Trophoblast cell (in vitro differentiated cells and primary cell): ENCODE results near the gene ATF7.

Experiments
- DNase-seq, 2 donors: peaks; one replicate each; pipeline ENCODE4 v3.0.0-alpha.2; 2016
- H2AFZ ChIP-seq: 2 replicates; pipeline ENCODE4 v1.6.1; 2013; ENCODE audit warnings: low read length, moderate library complexity, mild to moderate bottlenecking; ENCODE audit not compliant: insufficient read depth, poor library complexity
- H2AK5ac ChIP-seq: 2 replicates; pipeline ENCODE4 v1.6.1; 2013; ENCODE audit warnings: mild to moderate bottlenecking, low read length
- H2BK120ac ChIP-seq: 2 replicates; pipeline ENCODE4 v1.6.1; 2013; ENCODE audit warnings: low read length, mild to moderate bottlenecking, moderate library complexity; ENCODE audit not compliant: insufficient read depth, poor library complexity
- H2BK12ac ChIP-seq: 2 replicates; pipeline ENCODE4 v1.6.1; 2013; ENCODE audit warnings: mild to moderate bottlenecking, low read length, moderate library complexity
- H2BK5ac ChIP-seq: 2 replicates; pipeline ENCODE4 v1.6.1; 2013; ENCODE audit warnings: low read length, low read depth, moderate library complexity, mild to moderate bottlenecking; ENCODE audit not compliant: poor library complexity
- H3K14ac ChIP-seq: 2 replicates; pipeline ENCODE4 v1.6.1; 2013; ENCODE audit warnings: mild to moderate bottlenecking, low read length
- H3K18ac ChIP-seq: 2 replicates; pipeline ENCODE4 v1.6.1; 2013; ENCODE audit warnings: mild to moderate bottlenecking, low read length
- H3K23ac ChIP-seq: 2 replicates; pipeline ENCODE4 v1.6.1; 2013; ENCODE audit warnings: low read length
- H3K27ac ChIP-seq: 2 replicates; pipeline ENCODE4 v1.5.1; 2013; ENCODE audit warnings: low read depth, mild to moderate bottlenecking, inconsistent platforms, low read length, moderate library complexity
- H3K27me3 ChIP-seq: 2 replicates; pipeline ENCODE4 v1.6.1; 2013; ENCODE audit warnings: inconsistent platforms, mild to moderate bottlenecking, low read length, moderate library complexity; ENCODE audit not compliant: insufficient read depth
- H3K36me3 ChIP-seq, 2 experiments: 1 replicate in 1 of 2; 2 replicates in 1 of 2; pipeline ENCODE4 v1.6.1; 2013; ENCODE audit warnings: low read length in 2 of 2, mild to moderate bottlenecking in 2 of 2, moderate library complexity in 1 of 2; ENCODE audit not compliant: insufficient read depth in 2 of 2, control insufficient read depth in 1 of 2
- H3K4ac ChIP-seq: 2 replicates; pipeline ENCODE4 v1.6.1; 2013; ENCODE audit warnings: low read depth, mild to moderate bottlenecking, low read length, moderate library complexity
- H3K4me1 ChIP-seq, 2 experiments: 1 replicate in 1 of 2; 2 replicates in 1 of 2; pipeline ENCODE4 v1.6.1; 2013; ENCODE audit warnings: low read length in 2 of 2, mild to moderate bottlenecking in 2 of 2, moderate library complexity in 1 of 2; ENCODE audit not compliant: insufficient read depth in 2 of 2, control insufficient read depth in 1 of 2
- H3K4me2 ChIP-seq: 2 replicates; pipeline ENCODE4 v1.6.1; 2013; ENCODE audit warnings: inconsistent platforms, mild to moderate bottlenecking, low read length, moderate library complexity
- H3K4me3 ChIP-seq: 2 replicates; pipeline ENCODE4 v1.5.1; 2013; ENCODE audit warnings: mild to moderate bottlenecking, low read depth, low read length, inconsistent platforms
- H3K79me1 ChIP-seq: one replicate; pipeline ENCODE4 v1.6.1; 2013; ENCODE audit warnings: low read length
- H3K79me2 ChIP-seq: 2 replicates; pipeline ENCODE4 v1.6.1; 2013; ENCODE audit warnings: low read length, mild to moderate bottlenecking; ENCODE audit not compliant: control insufficient read depth, insufficient read depth, poor library complexity
- H3K9ac ChIP-seq: 2 replicates; pipeline ENCODE4 v1.6.1; 2013; ENCODE audit warnings: mild to moderate bottlenecking, low read length
- H3K9me3 ChIP-seq: 2 replicates; pipeline ENCODE4 v1.6.1; 2013; ENCODE audit warnings: low read depth, mild to moderate bottlenecking, control low read depth, inconsistent platforms, low read length; ENCODE audit not compliant: insufficient read depth
- H4K12ac ChIP-seq: 2 replicates; pipeline ENCODE4 v1.6.1; 2013; ENCODE audit warnings: low read depth, mild to moderate bottlenecking, low read length, moderate library complexity
- H4K8ac ChIP-seq: 2 replicates; pipeline ENCODE4 v1.6.1; 2013; ENCODE audit warnings: low read depth, mild to moderate bottlenecking, low read length, moderate library complexity
- H4K91ac ChIP-seq: one replicate; pipeline ENCODE4 v1.6.1; 2013; ENCODE audit warnings: low read depth, mild to moderate bottlenecking, low read length, moderate library complexity
- WGBS: extraction: QIAGEN DNeasy Blood & Tissue Kit; methylation state at CpG from one replicate; pipeline ENCODE4 v1.1.7; 2013; ENCODE audit warnings: missing lambda C conversion rate; ENCODE audit not compliant: insufficient read length, insufficient coverage; ENCODE audit errors: extremely low coverage; 5-methylcytosine and 5-hydroxymethylcytosine counted together

Gene ATF7

DNA sequence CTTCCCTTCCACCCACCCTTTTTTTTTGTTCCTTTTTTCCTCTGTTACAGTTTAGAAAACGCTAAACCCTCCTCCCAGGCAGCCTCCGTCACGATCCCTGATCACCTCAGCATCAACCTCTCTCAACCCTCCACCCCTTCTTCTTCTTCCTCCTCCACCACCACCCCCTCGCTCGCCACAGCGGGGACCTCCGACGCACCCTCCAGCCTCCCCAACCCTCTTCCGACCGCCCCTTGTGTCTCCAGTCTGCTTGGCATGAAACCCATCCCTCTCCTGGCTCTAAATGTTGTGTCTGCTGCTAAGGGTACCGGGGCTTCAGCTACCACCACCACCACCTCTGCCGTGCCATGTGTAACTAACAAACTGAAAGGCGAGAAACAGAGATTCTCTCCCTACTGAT lies 151.4 kb downstream of the ATF7 start:
- Histone ChIP-seq H3K27me3 (no peaks in the 10 kb centered on the region), H3K9me3 (no peaks in the 10 kb centered on the region), H4K91ac (no peak overlapping the region), H3K79me2 (no peaks in the 10 kb centered on the region), H3K23ac (no peak overlapping the region), H4K12ac (no peak overlapping the region), H2BK12ac (no peak overlapping the region), H3K14ac (no peak overlapping the region), H3K79me1 (no peaks in the 10 kb centered on the region), H3K27ac (no peak overlapping the region), H4K8ac (no peak overlapping the region), H3K4me3 (no peak overlapping the region), H2BK5ac (no peak overlapping the region), H3K36me3 (peaks cover 29 to 74% of the 10 kb centered on the region in 2 experiments), H3K18ac (no peak overlapping the region), H2AFZ (no peak overlapping the region), H3K9ac (no peak overlapping the region), H3K4me1 (no peaks in the 10 kb centered on the region), H2AK5ac (no peak overlapping the region), H3K4me2 (no peak overlapping the region), H2BK120ac (no peak overlapping the region), H3K4ac (no peak overlapping the region)
- 100% methylated on average over 2 of the region's 13 CpGs for WGBS
- DNase-seq, result no peak

GRCh38 chr12:53474077-53474476 lies 152.1 kb downstream of the ATF7 start:
- H3K23ac ChIP-seq, result no peak overlapping the region
- H3K79me2 ChIP-seq, result no peaks in the 10 kb centered on the region
- DNase-seq, result no peak
- no peak overlapping the region for H3K27ac ChIP-seq
- no peaks in the 10 kb centered on the region for H3K27me3 ChIP-seq
- H2AK5ac ChIP-seq, result no peak overlapping the region
- H3K18ac ChIP-seq, result no peak overlapping the region
- no peak overlapping the region for H3K4ac ChIP-seq
- no peak overlapping the region for H4K91ac ChIP-seq
- no peak overlapping the region for H3K14ac ChIP-seq
- no peak overlapping the region for H4K8ac ChIP-seq
- WGBS, result no CpG with 5 or more reads among the region's 2 CpGs
- no peak overlapping the region for H3K9ac ChIP-seq
- H2BK120ac ChIP-seq, result no peak overlapping the region
- H3K79me1 ChIP-seq, result no peaks in the 10 kb centered on the region
- H4K12ac ChIP-seq, result no peak overlapping the region
- H3K4me1 ChIP-seq, result no peaks in the 10 kb centered on the region
- H2AFZ ChIP-seq, result no peak overlapping the region
- H2BK12ac ChIP-seq, result no peak overlapping the region
- H3K9me3 ChIP-seq, result no peaks in the 10 kb centered on the region
- H3K4me3 ChIP-seq, result no peak overlapping the region
- peaks cover 36 to 77% of the 10 kb centered on the region in 2 experiments for H3K36me3 ChIP-seq
- no peak overlapping the region for H2BK5ac ChIP-seq
- H3K4me2 ChIP-seq, result no peak overlapping the region

DNA sequence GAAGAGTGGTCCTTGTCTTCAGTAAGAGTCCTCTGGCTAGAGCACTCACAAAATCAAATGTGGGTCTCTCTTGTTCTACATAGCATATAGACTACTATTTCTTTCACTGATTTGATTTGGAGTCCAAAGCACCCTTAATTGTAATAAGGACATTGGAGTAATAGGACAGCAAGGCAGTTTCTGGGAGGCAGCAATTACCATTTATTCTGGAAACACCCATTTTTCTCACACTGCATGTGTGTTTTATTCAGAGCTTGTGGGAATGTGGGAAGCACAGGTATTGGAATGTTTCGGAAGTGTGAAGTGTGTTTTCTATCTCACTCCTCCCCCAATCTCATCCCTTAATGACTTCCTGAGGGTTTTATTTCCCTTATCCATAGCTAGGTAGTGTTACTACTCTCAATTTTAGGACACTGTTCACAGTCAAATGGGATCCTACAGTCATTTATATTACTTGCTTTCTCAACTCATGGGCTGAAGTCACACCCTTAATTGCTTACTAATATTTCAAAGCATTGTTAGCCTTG lies 154.1 kb downstream of the ATF7 start:
- no CpG with 5 or more reads among the region's 1 CpG for WGBS
- Histone ChIP-seq H2BK12ac (no peak overlapping the region), H2BK5ac (no peak overlapping the region), H3K79me1 (no peaks in the 10 kb centered on the region), H3K27ac (no peak overlapping the region), H4K8ac (no peak overlapping the region), H2AK5ac (no peak overlapping the region), H2BK120ac (no peak overlapping the region), H3K18ac (no peak overlapping the region), H4K91ac (no peak overlapping the region), H4K12ac (no peak overlapping the region), H3K4ac (no peak overlapping the region), H3K79me2 (no peaks in the 10 kb centered on the region), H3K4me3 (no peak overlapping the region), H3K9ac (no peak overlapping the region), H3K9me3 (no peaks in the 10 kb centered on the region), H3K27me3 (no peaks in the 10 kb centered on the region), H2AFZ (no peak overlapping the region), H3K4me2 (no peak overlapping the region), H3K36me3 (peaks cover 38 to 83% of the 10 kb centered on the region in 2 experiments), H3K14ac (no peak overlapping the region), H3K4me1 (no peaks in the 10 kb centered on the region), H3K23ac (no peak overlapping the region)
- no peak for DNase-seq

- Histone ChIP-seq H3K23ac (no peak overlapping the region), H2AFZ (no peak overlapping the region), H3K27me3 (no peaks in the 10 kb centered on the region), H2BK5ac (no peak overlapping the region), H2BK12ac (no peak overlapping the region), H2BK120ac (no peak overlapping the region), H3K36me3 (peaks cover 46 to 90% of the 10 kb centered on the region in 2 experiments), H3K4ac (no peak overlapping the region), H3K4me1 (no peaks in the 10 kb centered on the region), H3K27ac (no peak overlapping the region), H3K18ac (no peak overlapping the region), H3K79me2 (no peaks in the 10 kb centered on the region), H3K9ac (no peak overlapping the region), H4K12ac (no peak overlapping the region), H3K9me3 (no peaks in the 10 kb centered on the region), H4K8ac (no peak overlapping the region), H2AK5ac (no peak overlapping the region), H3K14ac (no peak overlapping the region), H3K4me2 (no peak overlapping the region), H4K91ac (no peak overlapping the region), H3K4me3 (no peak overlapping the region), H3K79me1 (no peaks in the 10 kb centered on the region)
- no peak for DNase-seq
- no CpG with 5 or more reads among the region's 1 CpG for WGBS
Measured at GRCh38 chr12:53468282-53468681, 157.9 kb downstream of the ATF7 start.
